GM18526 (cell line): ENCODE data around the gene ESYT1.

Source experiments
- POLR2A ChIP-seq: IDR thresholded peaks from 3 replicates; pipeline ENCODE4 v1.6.1; 2011; ENCODE audit not compliant: insufficient read length; ENCODE audit errors: extremely low read depth

Gene ESYT1

GRCh38 chr12:56120158-56120846, 7.8 kb upstream of the ESYT1 start:
- TF ChIP-seq POLR2A: no peak

- no peak for TF ChIP-seq POLR2A
Observed at GRCh38 chr12:56121204-56121870, 6.7 kb upstream of the ESYT1 start.

- no peak for TF ChIP-seq POLR2A
Observed at GRCh38 chr12:56122637-56123036, 5.4 kb upstream of the ESYT1 start.

- no peak for TF ChIP-seq POLR2A
Observed at GRCh38 chr12:56124133-56124532, 3.9 kb upstream of the ESYT1 start.

DNA sequence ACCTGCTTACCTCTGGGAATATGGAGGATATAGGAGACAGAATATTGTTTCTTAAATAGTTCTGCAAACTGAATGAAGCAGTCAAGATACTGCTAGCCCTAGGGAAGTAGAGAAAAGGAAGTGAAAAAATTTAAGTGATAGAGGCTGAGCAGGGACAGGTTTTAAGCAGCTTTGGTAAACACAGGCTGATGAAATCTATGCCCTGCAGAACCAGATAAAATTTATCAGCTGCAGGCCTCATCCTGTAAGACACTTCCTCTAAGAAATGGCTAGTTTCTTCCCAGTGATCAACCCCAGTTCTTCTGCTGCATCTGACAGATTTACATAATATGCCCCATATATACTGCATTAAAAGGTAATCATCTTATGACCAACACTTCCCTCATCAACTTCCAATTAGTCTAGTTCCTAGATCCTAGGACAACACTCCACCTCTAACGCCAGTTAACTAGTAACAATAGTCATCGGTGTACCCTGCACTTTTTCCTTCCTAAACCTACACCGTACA, 1.3 kb upstream of the ESYT1 start:
- no peak for TF ChIP-seq POLR2A

DNA sequence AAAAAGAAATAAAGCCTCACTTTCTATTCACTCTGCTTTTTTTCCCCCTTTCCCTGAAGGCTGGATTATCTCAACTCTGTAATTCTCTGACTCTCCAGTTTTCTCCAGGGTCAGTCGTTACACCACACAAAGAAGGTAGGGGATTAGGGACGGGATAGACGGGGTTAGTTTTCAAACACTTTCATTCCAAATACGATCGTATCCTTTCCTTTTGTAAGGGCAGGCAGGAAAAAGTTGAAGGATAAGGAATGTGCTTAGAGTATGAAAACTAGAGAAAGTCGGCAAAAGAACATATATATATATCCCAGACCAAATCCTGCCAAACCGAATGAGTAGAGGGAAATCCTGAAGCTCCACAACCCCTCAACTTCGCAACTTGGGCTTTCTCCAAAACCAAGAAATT, 581 bp upstream of the ESYT1 start:
- TF ChIP-seq POLR2A: no peak

DNA sequence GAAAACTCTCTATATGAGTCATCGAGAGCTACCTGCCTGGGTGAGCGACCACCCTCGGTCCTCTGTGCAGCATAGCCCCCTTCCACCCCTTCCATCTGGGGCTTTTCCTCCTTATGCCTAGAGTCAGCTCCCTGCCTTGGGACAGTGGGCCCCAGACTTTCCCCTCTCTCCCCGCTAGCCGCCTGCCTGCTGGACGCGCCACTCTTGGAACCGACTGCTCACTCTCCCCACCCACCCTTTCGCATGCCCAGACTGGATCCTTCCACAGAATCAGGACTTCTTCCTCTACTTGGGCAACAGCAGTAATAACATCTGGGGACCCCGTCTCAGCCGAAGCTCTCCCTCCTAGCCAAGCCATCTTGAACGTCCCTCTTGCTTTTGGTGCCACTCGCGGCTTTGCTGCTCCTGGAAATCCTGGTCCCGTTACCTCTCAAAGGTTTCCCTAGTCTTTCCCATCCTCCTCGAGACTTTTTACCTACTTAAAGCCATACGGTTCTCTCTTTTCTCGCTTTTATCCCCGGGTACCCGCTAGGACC, 671 bp downstream of the ESYT1 start:
- no peak for TF ChIP-seq POLR2A

GRCh38 chr12:56129206-56129941, 1.3 kb downstream of the ESYT1 start:
- TF ChIP-seq POLR2A: no peak

DNA sequence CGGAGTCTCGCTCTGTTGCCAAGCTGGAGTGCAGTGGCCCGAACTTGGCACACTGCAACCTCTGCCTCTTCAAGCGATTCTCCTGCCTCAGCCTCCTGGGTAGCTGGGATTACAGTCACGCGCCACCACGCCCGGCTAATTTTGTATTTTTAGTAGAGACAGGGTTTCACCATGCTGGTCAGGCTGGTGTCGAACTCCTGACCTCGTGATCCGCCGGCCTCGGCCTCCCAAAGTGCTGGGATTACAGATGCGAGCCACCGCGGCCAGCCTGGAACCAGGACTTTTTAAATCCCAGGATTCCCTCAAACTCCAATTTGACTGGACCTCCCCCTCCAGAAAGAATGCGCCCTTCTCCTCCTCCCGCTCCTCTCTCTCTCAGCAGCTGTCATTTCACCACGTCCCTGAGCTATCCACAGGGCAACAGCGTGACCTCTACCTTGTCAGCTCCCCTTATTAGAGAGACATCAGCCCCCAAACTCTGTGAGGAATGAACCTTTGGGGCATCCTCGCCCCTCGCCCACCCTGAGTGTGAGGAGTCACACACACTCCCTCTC, 2.0 kb downstream of the ESYT1 start:
- TF ChIP-seq POLR2A: no peak

GRCh38 chr12:56130876-56131275, 2.8 kb downstream of the ESYT1 start:
- TF ChIP-seq POLR2A: no peak

DNA sequence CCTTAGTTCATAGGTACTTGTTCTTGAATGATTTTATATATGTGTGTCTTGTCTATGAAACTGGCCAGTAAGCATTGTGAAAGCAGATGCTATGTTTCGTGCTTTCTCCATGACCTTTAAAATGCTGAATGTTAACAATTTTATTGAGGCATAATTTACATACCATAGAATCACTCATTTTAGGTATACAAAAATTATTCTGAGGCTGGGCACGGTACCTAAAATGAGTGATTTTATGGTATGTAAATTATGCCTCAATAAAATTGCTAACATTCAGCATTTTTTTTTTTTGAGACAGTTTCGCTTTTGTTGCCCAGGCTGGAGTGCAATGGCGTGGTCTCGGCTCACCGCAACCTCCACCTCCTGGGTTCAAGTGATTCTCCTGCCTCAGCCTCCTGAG, 6.8 kb downstream of the ESYT1 start:
- no peak for TF ChIP-seq POLR2A

GRCh38 chr12:56137853-56138571, 9.9 kb downstream of the ESYT1 start:
- no peak for TF ChIP-seq POLR2A

GRCh38 chr12:56141946-56142784, 14.1 kb downstream of the ESYT1 start:
- no peak for TF ChIP-seq POLR2A

DNA sequence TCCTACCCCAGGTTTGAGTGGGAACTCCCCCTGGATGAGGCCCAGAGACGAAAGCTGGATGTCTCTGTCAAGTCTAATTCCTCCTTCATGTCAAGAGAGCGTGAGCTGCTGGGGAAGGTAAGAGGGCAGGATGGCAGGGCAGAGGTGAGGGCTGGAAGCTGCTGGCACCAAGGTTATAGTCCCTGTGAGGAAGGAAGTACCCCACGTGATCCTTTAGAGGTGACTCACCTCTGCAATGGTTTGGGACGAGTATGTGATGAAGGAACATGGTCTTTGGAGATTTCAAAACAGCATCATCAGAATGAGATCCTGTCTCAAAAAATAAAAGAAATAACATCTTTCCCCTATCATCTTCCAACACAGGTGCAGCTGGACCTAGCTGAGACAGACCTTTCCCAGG, 15.2 kb downstream of the ESYT1 start:
- no peak for TF ChIP-seq POLR2A

GRCh38 chr12:56143870-56144269, 15.8 kb downstream of the ESYT1 start:
- TF ChIP-seq POLR2A: no peak
